GM12892 (cell line): ENCODE measurements around the gene RALGAPA2.
A peak's percentile ranks its signal among the peaks of the same experiment; 100 is the strongest.
"Not testable (repeated sequence)": the region's sequence is repeated elsewhere in the genome, so short reads cannot be mapped to it uniquely, and the experiment has no call there.

Experiments used
- DNase-seq: peaks from one replicate; pipeline ENCODE4 v3.0.0; 2011; ENCODE audit not compliant: insufficient read length
- FAIRE-seq: peaks from 2 replicates; lab custom pipeline; 2011; peaks lifted over from hg19 to GRCh38; lab: Jason Lieb, UNC
- POLR2A ChIP-seq: IDR thresholded peaks from 2 replicates; pipeline ENCODE4 v1.6.1; 2011; ENCODE audit warnings: low read depth, low read length, control low read depth
- POLR2AphosphoS5 ChIP-seq: IDR thresholded peaks from 2 replicates; pipeline ENCODE4 v1.6.1; 2011; ENCODE audit warnings: low read depth, low read length, control low read depth
- TAF1 ChIP-seq: IDR thresholded peaks from 2 replicates; pipeline ENCODE4 v1.6.1; 2011; ENCODE audit warnings: low read depth, mild to moderate bottlenecking, control low read depth, low read length, borderline replicate concordance

RALGAPA2 gene

DNA sequence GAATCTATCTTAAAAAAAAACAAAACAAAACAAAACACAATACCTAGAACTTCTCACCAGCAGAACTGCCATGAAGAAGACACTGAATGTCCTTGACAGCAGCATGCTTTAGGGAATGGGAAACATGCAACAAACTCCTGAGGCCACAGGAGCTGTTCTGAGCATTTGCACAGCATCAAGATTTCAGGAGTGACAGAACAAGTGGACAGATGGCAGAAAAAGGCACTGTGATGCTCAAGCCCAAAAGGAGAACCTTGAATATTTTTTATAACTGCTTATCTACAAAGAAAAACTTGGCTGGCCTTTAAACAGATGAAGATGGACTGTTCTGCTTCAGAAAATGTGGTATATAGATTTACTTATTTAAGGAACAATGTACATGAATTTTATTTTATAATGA is 158.9 kb downstream of the RALGAPA2 start:
- TF ChIP-seq POLR2AphosphoS5 (no peak), TAF1 (no peak), POLR2A (no peak)
- DNase-seq (no peak), FAIRE-seq (no peak)

GRCh38 chr20:20552076-20552475 is 160.4 kb downstream of the RALGAPA2 start:
- FAIRE-seq = no peak
- TF ChIP-seq TAF1 = no peak
- TF ChIP-seq POLR2A = no peak
- TF ChIP-seq POLR2AphosphoS5 = no peak
- no peak for DNase-seq

GRCh38 chr20:20551409-20551808 is 161.0 kb downstream of the RALGAPA2 start:
- TF ChIP-seq TAF1 = no peak
- TF ChIP-seq POLR2AphosphoS5 = no peak
- TF ChIP-seq POLR2A = no peak
- FAIRE-seq = no peak
- DNase-seq = no peak

- no peak for FAIRE-seq
- DNase-seq = no peak
- no peak for TF ChIP-seq POLR2A
- TF ChIP-seq TAF1 = no peak
- TF ChIP-seq POLR2AphosphoS5 = no peak
Measured at GRCh38 chr20:20549704-20550103, 162.7 kb downstream of the RALGAPA2 start.

- FAIRE-seq (no peak), DNase-seq (no peak)
- TF ChIP-seq POLR2A (no peak), TAF1 (no peak), POLR2AphosphoS5 (no peak)
Measured at GRCh38 chr20:20549267-20549612, 163.2 kb downstream of the RALGAPA2 start.

GRCh38 chr20:20548527-20549266 is 163.7 kb downstream of the RALGAPA2 start:
- DNase-seq (no peak), FAIRE-seq (no peak)
- TF ChIP-seq POLR2A (no peak), TAF1 (no peak), POLR2AphosphoS5 (no peak)

GRCh38 chr20:20547876-20548266 is 164.6 kb downstream of the RALGAPA2 start:
- TF ChIP-seq POLR2AphosphoS5 (no peak), POLR2A (no peak), TAF1 (no peak)
- no peak for DNase-seq
- no peak for FAIRE-seq

DNA sequence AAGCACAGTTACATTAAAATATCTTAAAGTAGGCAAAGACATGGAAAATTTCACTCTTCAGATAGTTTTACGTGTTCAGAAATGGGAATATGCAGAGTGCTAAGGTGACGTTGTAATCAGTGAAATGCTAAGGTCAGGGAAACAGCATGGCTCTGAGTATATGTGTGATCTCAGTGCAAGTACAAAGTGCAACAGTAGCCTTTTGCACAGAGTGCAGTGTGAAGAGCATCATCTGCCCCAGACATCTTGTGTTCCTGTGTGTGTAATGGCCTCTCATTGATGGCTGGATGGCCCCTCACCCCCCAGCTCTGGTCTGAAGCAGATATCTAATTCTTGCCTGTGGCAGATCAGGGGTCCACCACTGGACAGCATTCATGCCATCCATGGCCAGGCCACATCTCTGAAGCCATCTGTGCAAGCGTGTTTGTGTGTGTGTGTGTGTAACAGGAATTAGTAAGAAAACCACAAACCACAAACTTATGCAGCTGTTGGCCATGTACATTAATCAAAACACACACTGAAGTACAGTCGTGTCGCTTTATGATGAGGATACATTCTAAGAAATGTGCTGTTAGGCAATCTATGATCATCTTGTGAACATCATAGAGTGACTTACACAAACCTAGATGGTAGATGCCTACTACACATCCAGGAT is 165.1 kb downstream of the RALGAPA2 start:
- FAIRE-seq = peak; percentile 86
- no peak for DNase-seq
- TF ChIP-seq POLR2A (no peak), TAF1 (no peak), POLR2AphosphoS5 (no peak)

DNA sequence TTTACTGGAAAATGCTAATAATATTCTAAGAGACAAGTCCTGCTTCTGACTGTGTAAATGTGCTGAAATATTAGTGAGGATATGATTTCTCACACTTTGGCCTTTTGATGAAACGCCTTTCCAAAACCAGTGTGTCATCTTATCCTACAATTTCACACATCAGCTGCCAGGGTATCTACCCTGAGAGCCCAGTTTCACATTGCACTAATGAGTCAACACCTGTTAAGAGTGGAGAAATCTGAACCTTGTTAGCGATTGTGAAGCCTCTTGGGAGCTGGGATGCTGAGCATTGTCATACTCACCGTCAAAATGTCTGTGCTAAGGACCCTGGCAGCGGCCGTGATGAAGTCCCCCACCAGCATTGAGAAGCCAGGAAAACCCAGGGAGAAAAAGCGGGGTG is 166.0 kb downstream of the RALGAPA2 start:
- DNase-seq (no peak), FAIRE-seq (peak; percentile 17)
- TF ChIP-seq POLR2A (no peak), TAF1 (no peak), POLR2AphosphoS5 (no peak)

- not testable (repeated sequence) for DNase-seq, FAIRE-seq
Measured at GRCh38 chr20:20543348-20543747, 169.1 kb downstream of the RALGAPA2 start.

DNA sequence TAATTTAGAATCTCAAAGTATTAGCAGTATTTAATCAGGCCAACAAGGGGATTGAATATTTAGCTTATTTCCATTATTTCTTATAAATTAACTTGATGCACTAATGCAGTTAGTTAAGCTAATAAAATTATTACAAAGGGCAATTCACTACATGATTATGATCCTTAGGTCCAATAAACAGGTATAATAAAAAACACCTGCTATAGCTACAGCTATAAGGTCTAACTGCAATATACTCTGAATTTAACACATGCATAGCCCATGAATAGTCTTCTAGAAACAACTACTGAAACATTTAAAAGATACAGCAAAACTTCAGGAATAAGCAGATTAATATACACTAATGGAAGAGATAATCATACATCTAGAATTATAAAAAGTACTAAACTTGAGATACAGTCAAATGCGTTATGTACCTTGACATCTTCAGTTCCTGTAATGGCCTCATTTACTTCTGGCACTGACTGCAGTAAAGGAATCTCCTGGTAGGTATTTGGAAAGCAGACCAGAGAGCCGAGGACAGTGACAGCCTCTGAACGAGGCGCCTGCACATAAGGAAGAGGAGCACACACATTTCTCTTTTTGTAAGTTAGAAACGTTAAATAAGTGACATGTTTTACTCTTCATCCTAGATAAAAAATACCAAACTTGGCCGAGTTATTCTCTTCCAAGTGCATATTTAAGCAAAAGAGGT is 176.1 kb downstream of the RALGAPA2 start:
- FAIRE-seq (no peak), DNase-seq (no peak)
- TF ChIP-seq TAF1 (no peak), POLR2A (no peak), POLR2AphosphoS5 (no peak)

DNA sequence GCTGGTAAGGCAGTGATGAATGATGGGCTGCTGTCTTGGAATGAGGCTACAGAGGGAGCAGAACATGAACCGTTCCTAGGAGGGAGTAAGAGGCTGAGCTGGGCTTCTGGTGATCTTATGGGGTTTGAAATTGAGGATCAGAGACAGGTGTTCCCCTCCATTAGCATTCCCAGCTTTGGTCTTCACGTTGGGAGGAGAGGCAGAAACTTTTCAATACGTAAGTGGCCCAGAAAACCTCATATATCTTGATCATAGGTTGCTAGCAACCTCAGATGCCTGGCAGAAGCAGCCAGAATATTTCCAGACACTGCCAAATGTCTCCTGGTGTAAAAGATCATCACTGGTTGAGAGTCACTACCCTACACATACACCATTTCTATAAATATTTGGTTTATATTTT is 177.4 kb downstream of the RALGAPA2 start:
- FAIRE-seq (no peak), DNase-seq (no peak)
- TF ChIP-seq POLR2A (no peak), POLR2AphosphoS5 (no peak), TAF1 (no peak)
